HepG2 (cell line): ENCODE results near the gene CPSF4. TPM values are rescaled to one million over a fixed set of nuclear protein-coding genes. Genes with fewer than 3 reads are reported as not detected.

Source experiments
- DPF2 ChIP-seq: sonication (generic); formaldehyde crosslinking; IDR thresholded peaks from 2 replicates; pipeline ENCODE4 v1.4.0; 2020; ENCODE audit warnings: mild to moderate bottlenecking, low read depth, missing genetic modification reagents, borderline replicate concordance
- ETV5 ChIP-seq: IDR thresholded peaks from 2 replicates; pipeline ENCODE4 v1.6.1; 2018; ENCODE audit warnings: missing biosample characterization, missing genetic modification reagents, inconsistent platforms, borderline replicate concordance
- GTF3A ChIP-seq: sonication (generic); formaldehyde crosslinking; conservative IDR thresholded peaks from 2 replicates; pipeline ENCODE4 v1.4.0; 2020; ENCODE audit warnings: mild to moderate bottlenecking, missing genetic modification reagents
- KLF9 ChIP-seq: IDR thresholded peaks from 2 replicates; pipeline ENCODE4 v1.6.1; 2016; ENCODE audit warnings: low read depth
- MBNL3 ChIP-seq: fragments of 250-450 bp; sonication (Bioruptor Pico); conservative IDR thresholded peaks from 2 replicates; pipeline ENCODE4 v1.8.0; 2022; ENCODE audit warnings: mild to moderate bottlenecking, inconsistent platforms
- TBX3 ChIP-seq: fragments of 450-650 bp; IDR thresholded peaks from 2 replicates; pipeline ENCODE4 v1.6.1; 2017; ENCODE audit warnings: antibody characterized with exemption, mild to moderate bottlenecking, inconsistent platforms, borderline replicate concordance
- WIZ ChIP-seq: sonication (generic); formaldehyde crosslinking; IDR thresholded peaks from 2 replicates; pipeline ENCODE4 v1.5.1; 2020; ENCODE audit warnings: mild to moderate bottlenecking, missing genetic modification reagents
- ZFYVE20 ChIP-seq: sonication (generic); formaldehyde crosslinking; IDR thresholded peaks from 2 replicates; pipeline ENCODE4 v1.8.0; 2023; ENCODE audit warnings: low read depth, mild to moderate bottlenecking, moderate library complexity, missing genetic modification reagents, borderline replicate concordance
- ZNF101 ChIP-seq: sonication (generic); formaldehyde crosslinking; IDR thresholded peaks from 2 replicates; pipeline ENCODE4 v1.4.0; 2020; ENCODE audit warnings: mild to moderate bottlenecking, low read depth, missing genetic modification reagents, borderline replicate concordance
- ZNF569 ChIP-seq: sonication (generic); formaldehyde crosslinking; IDR thresholded peaks from 2 replicates; pipeline ENCODE4 v1.5.0; 2020; ENCODE audit warnings: mild to moderate bottlenecking, missing genetic modification reagents, moderate library complexity, borderline replicate concordance
- ZNF788 ChIP-seq: sonication (generic); formaldehyde crosslinking; IDR thresholded peaks from 2 replicates; pipeline ENCODE4 v1.5.0; 2020; ENCODE audit warnings: mild to moderate bottlenecking, missing genetic modification reagents, borderline replicate concordance
- polyA plus RNA-seq, 8 experiments: library from polyadenylated mRNA; depleted of rRNA in 3 of 8; stranded (reverse) in 7 of 8; unstranded in 1 of 8; fragments of >200 nt; fragmentation: Illumina TruSeq in 4 of 8; extraction: Trizol in 4 of 8; gene quantifications; 2 replicates each; pipeline versions ENCODE4 v1.2.1 to v1.2.3, GENCODE V29; 2011 to 2016; ENCODE audit warnings: low read depth in 4 of 8, missing spikeins in 1 of 8, mixed read lengths in 1 of 8; ENCODE audit not compliant: insufficient read depth in 1 of 8
- total RNA-seq, 5 experiments: library from RNA; depleted of rRNA; stranded (reverse); fragments of >200 nt; fragmentation: Illumina TruSeq; extraction: Trizol; gene quantifications; 2 replicates each; pipeline ENCODE4 v1.2.3, GENCODE V29; 2016; ENCODE audit warnings: low read depth in 1 of 5
- TF ChIP-seq, protein P1 (sequence below): sonication (generic); formaldehyde crosslinking; IDR thresholded peaks from 2 replicates; pipeline ENCODE4 v1.8.1; 2023; ENCODE audit warnings: missing genetic modification reagents, inconsistent platforms, borderline replicate concordance
- TF ChIP-seq, protein P2 (sequence below): sonication (generic); formaldehyde crosslinking; IDR thresholded peaks from 2 replicates; pipeline ENCODE4 v1.5.1; 2020; ENCODE audit warnings: mild to moderate bottlenecking, missing genetic modification reagents, moderate library complexity
- TF ChIP-seq, protein P3 (sequence below): IDR thresholded peaks from 2 replicates; pipeline ENCODE4 v1.4.0; 2020; ENCODE audit warnings: mild to moderate bottlenecking, missing genetic modification reagents
- TF ChIP-seq, protein P4 (sequence below): sonication (generic); formaldehyde crosslinking; IDR thresholded peaks from 2 replicates; pipeline ENCODE4 v1.4.0; 2020; ENCODE audit warnings: low read depth, mild to moderate bottlenecking, missing genetic modification reagents
- TF ChIP-seq, protein P5 (sequence below): sonication (generic); formaldehyde crosslinking; IDR thresholded peaks from 2 replicates; pipeline ENCODE4 v1.8.1; 2022; ENCODE audit warnings: low read depth, mild to moderate bottlenecking, missing genetic modification reagents

The CPSF4 gene
- total and polyA plus RNA-seq, 2 of the 13 experiments (the other 11 are each of a cell fraction or from before 2014, with no cell fraction given), result 34.1 to 49.6 TPM

DNA sequence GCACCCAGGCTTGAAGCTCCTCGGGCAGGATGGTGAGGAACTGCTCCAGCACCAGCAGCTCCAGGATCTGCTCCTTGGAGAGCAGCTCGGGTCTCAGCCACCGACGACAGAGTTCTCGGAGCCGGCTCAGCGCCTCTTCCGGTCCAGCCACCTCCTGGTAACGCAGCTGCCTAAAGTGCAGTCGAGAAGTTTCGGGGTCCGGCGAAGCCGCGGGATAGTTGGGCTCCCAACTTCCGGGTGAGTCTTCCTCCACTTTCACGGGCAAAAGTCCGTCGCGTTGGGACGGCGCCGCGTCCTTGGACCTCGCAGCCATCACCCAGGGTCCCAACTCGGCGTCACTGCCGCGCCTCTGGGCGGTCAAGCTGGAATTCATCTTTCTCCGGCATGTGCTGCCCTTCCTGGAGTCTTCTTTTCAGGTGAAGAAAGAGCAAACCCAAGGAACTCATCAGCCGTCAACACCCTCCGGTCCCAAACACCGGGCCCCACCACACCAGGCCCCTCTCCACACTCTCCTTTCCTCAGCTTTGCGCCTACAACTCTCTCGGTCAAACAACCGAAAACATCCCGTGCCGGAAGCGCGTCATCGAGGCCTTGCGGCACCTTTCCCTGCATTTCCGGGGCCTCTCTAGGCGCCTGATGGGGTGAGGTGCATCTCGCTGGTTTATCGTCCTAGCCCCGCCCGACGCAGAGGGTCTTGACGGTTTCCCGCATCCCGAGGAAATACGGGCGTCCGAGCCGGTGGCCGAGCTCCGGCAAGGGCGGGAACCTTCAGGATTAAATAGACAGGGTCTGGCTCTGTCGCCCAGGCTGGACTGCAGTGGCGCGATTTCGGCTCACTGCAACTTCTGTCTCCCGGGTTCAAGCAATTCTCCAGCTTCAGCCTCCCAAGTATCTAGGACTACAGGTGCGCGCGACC, 61.2 kb downstream of the CPSF4 start, which contains the start of gene ZNF394 (continued):
- TF ChIP-seq KLF9 (CRISPR knock-in tag) (peak; percentile 38; the same call in 1 of the 2 replicates), WIZ (0 out of 2 replicates have a peak, but pooled peaks have one; percentile 17), ZNF788 (CRISPR knock-in tag) (peak; percentile 82; the same call in 1 of the 2 replicates), GTF3A (CRISPR knock-in tag) (no peak), ZNF101 (CRISPR knock-in tag) (no peak), DPF2 (no peak), ETV5 (peak; percentile 72; the same call in 1 of the 2 replicates), ZFYVE20 (CRISPR knock-in tag) (no peak), ZNF569 (CRISPR knock-in tag) (no peak), TBX3 (peak; percentile 58; the same call in 1 of the 2 replicates), MBNL3 (CRISPR knock-in tag) (no peak)
- TF ChIP-seq, protein P1, sequence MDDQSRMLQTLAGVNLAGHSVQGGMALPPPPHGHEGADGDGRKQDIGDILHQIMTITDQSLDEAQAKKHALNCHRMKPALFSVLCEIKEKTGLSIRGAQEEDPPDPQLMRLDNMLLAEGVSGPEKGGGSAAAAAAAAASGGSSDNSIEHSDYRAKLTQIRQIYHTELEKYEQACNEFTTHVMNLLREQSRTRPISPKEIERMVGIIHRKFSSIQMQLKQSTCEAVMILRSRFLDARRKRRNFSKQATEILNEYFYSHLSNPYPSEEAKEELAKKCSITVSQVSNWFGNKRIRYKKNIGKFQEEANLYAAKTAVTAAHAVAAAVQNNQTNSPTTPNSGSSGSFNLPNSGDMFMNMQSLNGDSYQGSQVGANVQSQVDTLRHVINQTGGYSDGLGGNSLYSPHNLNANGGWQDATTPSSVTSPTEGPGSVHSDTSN (CRISPR knock-in tag), result no peak
- TF ChIP-seq, protein P2, sequence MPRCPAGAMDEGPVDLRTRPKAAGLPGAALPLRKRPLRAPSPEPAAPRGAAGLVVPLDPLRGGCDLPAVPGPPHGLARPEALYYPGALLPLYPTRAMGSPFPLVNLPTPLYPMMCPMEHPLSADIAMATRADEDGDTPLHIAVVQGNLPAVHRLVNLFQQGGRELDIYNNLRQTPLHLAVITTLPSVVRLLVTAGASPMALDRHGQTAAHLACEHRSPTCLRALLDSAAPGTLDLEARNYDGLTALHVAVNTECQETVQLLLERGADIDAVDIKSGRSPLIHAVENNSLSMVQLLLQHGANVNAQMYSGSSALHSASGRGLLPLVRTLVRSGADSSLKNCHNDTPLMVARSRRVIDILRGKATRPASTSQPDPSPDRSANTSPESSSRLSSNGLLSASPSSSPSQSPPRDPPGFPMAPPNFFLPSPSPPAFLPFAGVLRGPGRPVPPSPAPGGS, result peak; percentile 73; the same call in 1 of the 2 replicates
- TF ChIP-seq, protein P3, sequence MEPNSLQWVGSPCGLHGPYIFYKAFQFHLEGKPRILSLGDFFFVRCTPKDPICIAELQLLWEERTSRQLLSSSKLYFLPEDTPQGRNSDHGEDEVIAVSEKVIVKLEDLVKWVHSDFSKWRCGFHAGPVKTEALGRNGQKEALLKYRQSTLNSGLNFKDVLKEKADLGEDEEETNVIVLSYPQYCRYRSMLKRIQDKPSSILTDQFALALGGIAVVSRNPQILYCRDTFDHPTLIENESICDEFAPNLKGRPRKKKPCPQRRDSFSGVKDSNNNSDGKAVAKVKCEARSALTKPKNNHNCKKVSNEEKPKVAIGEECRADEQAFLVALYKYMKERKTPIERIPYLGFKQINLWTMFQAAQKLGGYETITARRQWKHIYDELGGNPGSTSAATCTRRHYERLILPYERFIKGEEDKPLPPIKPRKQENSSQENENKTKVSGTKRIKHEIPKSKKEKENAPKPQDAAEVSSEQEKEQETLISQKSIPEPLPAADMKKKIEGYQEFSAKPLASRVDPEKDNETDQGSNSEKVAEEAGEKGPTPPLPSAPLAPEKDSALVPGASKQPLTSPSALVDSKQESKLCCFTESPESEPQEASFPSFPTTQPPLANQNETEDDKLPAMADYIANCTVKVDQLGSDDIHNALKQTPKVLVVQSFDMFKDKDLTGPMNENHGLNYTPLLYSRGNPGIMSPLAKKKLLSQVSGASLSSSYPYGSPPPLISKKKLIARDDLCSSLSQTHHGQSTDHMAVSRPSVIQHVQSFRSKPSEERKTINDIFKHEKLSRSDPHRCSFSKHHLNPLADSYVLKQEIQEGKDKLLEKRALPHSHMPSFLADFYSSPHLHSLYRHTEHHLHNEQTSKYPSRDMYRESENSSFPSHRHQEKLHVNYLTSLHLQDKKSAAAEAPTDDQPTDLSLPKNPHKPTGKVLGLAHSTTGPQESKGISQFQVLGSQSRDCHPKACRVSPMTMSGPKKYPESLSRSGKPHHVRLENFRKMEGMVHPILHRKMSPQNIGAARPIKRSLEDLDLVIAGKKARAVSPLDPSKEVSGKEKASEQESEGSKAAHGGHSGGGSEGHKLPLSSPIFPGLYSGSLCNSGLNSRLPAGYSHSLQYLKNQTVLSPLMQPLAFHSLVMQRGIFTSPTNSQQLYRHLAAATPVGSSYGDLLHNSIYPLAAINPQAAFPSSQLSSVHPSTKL (CRISPR knock-in tag), result peak; percentile 58
- TF ChIP-seq, protein P4, sequence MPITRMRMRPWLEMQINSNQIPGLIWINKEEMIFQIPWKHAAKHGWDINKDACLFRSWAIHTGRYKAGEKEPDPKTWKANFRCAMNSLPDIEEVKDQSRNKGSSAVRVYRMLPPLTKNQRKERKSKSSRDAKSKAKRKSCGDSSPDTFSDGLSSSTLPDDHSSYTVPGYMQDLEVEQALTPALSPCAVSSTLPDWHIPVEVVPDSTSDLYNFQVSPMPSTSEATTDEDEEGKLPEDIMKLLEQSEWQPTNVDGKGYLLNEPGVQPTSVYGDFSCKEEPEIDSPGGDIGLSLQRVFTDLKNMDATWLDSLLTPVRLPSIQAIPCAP, result no peak
- TF ChIP-seq, protein P5, sequence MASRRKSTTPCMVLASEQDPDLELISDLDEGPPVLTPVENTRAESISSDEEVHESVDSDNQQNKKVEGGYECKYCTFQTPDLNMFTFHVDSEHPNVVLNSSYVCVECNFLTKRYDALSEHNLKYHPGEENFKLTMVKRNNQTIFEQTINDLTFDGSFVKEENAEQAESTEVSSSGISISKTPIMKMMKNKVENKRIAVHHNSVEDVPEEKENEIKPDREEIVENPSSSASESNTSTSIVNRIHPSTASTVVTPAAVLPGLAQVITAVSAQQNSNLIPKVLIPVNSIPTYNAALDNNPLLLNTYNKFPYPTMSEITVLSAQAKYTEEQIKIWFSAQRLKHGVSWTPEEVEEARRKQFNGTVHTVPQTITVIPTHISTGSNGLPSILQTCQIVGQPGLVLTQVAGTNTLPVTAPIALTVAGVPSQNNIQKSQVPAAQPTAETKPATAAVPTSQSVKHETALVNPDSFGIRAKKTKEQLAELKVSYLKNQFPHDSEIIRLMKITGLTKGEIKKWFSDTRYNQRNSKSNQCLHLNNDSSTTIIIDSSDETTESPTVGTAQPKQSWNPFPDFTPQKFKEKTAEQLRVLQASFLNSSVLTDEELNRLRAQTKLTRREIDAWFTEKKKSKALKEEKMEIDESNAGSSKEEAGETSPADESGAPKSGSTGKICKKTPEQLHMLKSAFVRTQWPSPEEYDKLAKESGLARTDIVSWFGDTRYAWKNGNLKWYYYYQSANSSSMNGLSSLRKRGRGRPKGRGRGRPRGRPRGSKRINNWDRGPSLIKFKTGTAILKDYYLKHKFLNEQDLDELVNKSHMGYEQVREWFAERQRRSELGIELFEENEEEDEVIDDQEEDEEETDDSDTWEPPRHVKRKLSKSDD, result peak; percentile 20; the same call in 1 of the 2 replicates
